Measurements from ENCODE around the gene GJD4.

GJD4 gene

DNA sequence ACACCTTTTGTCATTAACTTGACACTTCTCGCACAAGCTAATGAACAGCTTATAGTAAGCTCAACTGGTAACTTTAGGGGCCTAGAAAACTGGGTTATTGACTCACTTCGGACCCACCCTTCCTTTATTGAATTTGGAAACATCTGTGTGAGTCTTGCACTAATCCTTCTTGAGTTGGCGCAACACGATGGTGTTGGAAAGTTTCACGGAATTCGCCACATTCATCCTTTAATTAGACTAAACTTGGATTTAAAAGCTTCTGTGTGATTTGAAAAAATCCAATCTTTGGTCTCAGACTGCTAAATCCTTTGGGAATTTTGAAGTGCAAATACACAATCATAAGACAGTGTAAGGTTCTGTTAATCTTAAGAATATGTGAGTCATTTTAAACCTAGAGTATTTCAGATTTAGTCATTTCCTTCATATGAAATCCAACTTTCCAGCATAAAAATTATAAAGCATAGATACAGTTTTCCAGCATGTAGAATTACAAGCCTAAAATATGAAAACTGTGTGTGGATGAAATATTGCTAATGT lies 21.9 kb downstream of the GJD4 start:
- DNase-seq (ENCODE audit: low read depth in 2 of 2): no peak

DNA sequence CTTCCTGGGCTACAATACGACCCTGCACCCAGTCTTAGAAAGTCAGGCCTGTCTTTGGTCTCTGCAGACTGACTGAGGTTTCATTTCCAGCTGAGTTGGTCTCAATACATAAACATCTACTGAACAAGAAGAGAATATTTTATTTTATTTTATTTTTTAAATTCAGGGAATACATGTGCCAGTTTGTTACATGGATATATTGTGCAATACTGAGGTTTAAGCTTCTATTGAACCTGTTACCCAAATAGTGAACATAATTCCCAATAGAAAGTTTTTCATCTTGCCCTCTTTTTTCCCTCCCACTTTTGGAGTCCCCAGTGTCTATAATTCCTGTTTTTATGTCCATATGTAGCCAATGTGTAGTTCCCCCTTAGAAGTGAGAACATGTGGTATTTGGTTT lies 26.3 kb downstream of the GJD4 start:
- no peak for DNase-seq (ENCODE audit: low read depth in 2 of 2)

DNA sequence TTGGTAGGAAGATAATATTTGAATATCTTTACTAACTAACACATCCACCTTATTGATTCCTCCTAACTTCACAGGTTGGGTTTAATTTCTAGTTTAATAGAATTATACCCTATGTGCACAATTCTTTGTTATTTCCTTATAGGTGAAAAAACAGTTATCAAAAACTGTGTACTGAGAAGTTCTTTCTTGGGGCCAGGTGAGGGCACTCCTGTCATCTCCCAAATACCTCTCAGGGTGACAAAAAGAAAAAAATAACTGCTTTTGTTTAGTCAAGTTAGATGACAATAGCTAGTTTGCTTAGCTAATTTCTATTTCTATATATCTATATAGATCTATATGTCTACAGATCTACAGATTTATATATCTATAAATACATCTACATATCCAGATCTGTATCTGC lies 26.9 kb downstream of the GJD4 start:
- no peak for DNase-seq (ENCODE audit: low read depth in 2 of 2)

DNA sequence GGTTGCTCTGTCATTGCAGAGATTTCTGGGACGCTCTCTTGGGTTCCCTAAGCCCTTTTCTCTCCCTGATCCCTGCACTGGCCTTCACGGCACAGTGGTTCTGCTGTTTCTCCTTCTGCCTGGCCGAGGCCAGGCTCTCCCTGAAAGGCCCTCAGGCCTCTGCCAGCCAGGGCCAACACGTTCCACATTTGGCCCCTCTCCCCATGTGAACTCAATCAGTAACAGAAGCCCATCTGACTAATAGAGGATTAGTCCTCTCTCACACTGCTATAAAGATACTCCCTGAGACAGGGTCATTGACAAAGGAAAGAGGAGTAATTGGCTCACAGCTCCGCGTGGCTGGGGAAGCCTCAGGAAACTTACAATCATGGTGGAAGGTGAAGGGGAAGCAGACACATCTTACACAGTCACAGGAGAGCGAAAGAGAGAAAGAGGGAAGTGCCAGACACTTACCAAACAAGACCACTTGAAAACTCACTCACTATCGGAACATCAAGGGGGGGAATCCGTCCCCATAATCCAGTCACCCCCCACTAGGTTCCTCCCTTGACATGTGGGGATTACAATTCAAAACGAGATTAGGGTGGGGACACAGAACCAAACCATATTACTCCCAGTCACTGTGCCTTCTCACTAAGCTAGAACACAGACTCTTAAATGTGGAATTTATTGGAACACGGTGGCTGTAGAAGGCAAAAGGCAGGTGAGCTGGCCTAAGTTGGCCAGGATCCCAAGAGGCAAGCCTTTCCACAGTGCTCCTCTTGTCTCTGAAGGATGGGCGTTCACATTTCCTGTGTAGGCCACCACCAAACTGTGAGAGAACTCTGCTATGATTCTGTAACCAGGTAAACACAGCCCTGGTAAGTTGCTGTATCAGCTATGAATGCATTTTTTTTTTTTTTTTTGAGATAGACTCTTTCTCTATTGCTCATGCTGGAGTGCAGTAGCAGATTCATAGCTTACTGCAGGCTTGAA lies 28.2 kb downstream of the GJD4 start:
- no peak for DNase-seq (ENCODE audit: low read depth in 2 of 2)

DNA sequence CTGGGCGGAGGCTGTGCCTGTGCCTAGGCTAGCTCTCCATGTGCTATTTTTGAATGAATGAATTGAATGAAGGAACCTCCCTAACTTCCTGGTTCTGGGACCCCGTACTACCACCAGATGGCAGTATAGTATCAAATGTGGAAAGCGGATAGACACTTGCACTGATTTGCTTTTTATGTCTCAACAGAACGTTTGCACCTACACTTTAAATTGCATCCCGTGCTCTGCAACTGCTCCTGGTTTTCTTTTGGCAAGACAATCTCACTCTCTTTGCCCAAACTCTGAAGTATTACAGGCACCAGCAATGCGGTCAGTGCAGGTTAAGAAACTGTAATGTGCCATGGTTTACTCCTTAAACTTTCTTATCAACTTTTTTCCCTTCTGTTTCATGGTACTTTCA lies 30.4 kb downstream of the GJD4 start:
- no peak for DNase-seq (ENCODE audit: low read depth in 2 of 2)

DNA sequence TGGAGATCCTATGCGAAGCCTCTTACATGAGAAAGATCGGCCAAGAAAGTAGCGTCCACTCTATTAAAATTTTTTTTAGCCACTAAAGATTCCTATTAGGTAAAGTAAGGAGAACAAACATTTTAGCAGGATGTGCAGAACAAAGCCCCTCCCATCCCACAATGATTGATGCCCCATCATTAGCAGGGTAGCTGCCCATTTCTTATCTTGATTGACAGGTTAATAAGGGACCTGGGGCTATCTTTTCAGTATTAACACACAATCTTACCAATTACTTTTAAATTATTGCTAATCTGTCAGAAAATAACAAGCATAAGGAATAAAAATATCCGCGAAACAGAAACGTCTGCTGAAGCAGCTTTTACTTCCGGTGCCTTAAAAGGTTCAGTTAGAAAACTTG lies 31.8 kb downstream of the GJD4 start:
- no peak for DNase-seq (ENCODE audit: low read depth in 2 of 2)

DNA sequence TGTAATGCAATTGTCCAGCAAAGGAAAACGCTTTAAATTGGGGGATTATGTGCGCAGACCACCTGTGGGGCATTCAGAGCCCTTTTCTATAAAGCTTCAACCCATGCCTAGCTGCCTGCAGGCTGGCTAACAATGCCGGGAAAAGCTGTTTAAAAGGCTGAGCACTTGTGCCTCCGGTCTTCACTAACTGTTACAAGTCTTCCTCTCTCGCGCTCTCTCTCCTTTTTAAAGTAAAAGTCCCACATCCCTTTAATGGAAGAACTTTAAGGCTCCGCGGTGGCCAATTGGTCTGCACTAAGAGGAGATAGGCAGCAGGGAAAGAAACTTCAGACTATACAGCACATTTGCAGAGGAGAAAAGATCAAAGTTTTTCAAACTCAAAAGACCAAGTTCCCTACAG lies 32.3 kb downstream of the GJD4 start:
- no peak for DNase-seq (ENCODE audit: low read depth in 2 of 2)

DNA sequence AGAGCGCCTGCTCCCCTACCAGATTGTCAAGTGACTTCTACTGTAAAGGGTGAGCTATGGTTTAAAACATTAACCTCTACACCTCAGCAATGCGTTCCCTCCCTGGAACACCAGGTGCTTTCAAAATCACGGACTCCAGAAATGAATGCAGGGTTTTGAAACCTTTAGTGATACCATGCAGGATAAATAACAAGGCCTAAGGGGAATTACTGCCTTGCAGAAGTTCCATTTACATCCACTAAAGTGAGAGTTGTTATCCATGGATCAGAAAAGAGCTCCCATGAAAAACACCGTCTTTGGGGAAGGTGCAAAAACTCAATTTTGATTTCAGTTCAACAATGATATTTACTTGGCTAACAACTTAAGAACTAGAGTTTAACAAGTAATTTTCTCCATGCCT lies 33.0 kb downstream of the GJD4 start:
- no peak for DNase-seq (ENCODE audit: low read depth in 2 of 2)

DNA sequence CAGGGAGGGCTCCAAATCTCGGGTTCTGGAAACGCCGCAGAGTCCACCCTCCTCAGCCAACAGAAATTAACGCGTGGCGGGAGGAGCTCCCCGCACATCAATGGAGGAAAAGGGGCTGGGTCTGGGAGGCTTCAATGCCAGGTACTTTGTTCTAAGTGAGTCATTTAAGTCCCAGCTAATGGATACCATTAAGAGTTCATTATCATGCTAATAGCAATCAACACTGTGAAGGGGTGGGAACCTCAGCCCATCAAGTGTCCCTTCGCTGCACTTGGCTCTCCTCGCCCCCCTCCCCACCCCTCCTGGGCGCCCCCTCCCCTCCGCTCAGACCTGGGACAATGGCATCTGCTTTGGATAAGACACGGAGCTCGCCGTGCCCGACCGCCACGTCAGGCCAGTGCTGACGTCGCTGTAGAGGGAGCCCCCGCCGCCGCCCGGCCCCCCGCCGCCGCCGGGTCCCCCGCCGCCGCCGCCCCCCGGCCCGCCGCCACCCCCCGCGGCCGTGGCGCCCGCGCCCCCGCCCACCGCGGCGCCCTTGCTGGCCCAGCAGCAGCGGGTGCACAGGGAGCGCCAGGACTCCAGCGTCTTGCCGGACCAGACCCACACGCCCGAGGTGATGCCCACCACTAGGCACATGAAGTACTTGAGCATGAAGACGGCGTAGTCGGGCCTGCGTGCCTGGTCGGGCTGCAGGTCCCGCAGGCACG lies 34.0 kb downstream of the GJD4 start:
- DNase-seq (ENCODE audit: low read depth in 2 of 2): no peak

DNA sequence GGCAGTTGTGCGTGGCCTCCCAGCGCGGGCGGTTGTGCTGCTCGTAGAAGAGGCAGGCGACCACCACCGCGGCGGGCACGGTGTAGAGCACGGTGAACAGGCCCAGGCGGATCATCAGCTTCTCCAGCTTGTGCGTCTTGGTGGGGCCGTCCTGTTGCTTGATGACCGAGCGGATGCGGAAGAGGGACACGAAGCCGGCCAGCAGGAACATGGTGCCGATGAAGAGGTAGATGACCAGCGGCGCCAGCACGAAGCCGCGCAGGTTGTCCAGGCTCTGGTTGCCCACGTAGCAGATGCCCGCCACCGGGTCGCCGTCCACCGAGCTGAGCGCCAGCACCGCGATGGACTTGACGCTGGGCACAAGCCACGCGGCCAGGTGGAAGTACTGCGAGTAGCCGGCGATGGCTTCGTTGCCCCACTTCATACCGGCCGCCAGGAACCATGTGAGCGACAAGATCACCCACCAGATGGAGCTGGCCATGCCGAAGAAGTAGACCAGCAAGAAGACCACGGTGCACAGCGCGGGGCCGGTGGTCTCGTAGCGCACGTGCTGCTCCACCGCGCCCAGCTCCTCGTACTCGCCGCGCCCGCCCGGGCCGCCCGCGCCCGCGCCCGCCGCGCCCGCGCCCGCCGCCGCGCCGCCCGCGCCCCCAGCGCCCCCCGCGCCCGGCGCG lies 34.7 kb downstream of the GJD4 start:
- DNase-seq (ENCODE audit: low read depth in 2 of 2): no peak

DNA sequence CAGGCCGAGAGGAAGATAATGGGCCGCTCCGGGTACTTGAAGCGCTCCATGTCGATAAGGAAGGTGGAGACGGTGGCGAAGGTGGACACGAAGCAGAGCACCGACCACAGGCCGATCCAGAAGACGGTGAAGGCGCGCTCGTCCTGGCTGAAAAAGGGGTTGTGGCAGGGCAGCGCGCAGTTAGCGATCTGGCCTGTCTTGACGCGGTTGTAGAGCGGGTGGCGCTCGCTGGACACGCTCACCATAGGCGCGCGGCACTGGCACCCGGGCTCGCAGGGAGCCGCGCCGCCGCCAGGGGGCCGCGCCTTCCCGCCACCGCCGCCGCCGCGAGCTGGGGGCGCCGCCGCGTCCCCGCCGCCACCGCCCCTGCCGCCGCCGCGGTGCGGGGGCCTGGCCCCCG lies 35.3 kb downstream of the GJD4 start:
- no peak for DNase-seq (ENCODE audit: low read depth in 2 of 2)

DNA sequence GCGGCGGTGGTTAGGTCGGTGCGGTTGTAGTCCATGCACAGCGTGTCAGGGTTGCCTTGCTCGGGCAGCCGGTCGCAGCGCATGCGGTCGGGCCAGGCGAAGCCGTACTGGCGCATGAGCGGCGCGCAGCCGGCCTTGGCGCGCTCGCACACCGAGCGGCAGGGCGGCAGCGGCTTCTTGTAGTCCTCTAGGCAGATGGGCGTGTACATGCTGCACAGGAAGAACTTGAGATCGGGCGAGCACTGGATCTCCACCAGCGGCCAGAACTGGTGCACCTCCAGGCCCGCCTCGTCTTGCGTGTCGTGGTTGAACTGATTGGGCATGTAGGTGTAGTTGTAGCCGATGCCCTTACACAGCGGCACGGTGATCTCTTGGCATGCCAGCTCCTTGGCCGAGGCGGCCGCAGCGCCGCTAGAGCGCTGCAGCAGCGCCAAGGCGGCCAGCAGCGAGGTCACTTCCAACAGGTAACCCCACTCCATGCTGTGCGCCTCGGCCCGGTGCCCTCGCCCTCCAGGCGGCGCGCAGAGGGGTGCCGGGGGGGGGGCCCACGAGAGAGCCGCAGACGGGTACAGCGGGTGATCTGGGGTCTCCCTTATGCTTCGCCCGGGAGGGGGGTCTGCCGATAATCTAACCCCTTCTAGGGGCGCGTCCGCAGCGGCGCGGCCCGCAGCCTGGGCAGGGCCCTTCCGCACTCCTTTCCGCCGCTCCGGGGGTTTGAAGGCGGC lies 36.0 kb downstream of the GJD4 start:
- DNase-seq (ENCODE audit: low read depth in 2 of 2): no peak

DNA sequence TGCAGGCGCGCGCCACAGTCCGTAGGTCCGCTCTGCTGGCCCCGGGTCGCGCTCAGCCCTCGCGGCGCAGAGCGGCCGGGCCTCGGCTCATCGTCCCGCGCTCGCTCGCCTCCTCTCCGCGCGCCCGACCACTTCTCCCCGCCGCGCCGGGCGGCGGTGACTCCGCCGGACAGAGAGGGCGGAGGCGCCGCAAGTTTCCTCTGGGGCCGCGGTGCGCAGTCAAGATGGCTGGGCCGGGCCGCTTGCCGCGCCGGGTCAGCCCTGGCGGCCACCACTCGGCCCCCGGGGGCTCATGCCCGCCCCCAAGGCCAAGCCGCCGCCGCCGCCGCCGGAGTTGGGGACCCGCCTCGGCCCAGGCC lies 36.5 kb downstream of the GJD4 start:
- no peak for DNase-seq (ENCODE audit: low read depth in 2 of 2)

DNA sequence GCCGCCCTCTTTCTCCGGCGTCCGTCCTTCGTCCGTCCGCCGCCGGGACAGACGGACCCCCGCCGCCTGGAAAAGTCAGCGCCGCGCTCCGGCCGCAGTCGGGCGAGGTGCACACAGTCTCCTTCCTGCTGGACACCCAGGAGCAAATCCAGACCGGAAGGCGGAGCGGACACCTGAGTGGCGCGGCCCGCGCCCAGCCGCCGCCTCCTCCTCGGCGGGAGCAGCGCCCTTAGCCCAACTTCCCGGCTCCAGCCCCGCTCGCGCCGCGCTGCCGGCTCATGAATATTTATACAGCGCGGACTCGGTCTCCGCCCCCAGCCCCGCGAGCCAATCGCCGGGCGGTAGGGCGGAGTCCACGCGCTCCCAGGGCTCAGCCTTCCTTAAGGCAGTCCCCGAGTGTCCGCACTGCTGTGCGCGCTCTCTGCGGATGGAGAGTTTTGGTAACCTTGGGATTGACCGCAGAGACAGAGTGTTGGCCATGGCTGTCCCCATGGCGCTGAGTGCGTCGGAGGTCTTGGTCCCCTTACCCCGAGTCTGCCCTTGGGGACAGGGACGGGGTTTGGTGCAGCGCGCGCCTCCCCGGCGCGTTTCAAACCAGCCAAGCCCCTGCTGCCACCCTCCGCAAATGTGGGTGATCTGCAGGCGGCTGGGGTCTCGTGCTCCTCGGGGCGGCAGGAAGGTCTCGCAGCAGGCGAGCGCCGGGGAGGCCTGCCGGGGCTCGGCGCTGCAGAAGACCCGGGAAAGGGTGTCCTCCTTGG lies 37.1 kb downstream of the GJD4 start, which contains the start of gene FZD8:
FZD8 (minus strand) TSS at position 262 of the 758 bp plus-strand sequence. CDS start 867 bp downstream, outside the sequence.
- peak; percentile 26 to 42 for DNase-seq (ENCODE audit: low read depth in 2 of 2)

DNA sequence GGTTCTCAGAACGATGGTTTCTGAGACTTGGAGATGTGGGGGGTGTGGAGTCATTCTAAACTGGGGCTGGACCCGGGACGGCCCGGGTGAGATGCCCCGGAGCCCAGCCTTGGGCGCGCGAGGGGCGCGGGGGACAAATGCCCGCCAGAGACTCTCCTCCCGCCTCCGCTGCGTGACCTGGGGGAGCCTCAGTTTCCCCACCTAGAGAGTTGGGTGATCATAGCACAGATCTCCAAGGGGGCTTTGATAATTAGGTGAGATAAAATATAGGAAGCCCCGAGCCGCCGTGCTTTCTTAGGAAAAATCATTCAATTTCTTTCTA lies 37.6 kb downstream of the GJD4 start:
- no peak for DNase-seq (ENCODE audit: low read depth in 2 of 2)

DNA sequence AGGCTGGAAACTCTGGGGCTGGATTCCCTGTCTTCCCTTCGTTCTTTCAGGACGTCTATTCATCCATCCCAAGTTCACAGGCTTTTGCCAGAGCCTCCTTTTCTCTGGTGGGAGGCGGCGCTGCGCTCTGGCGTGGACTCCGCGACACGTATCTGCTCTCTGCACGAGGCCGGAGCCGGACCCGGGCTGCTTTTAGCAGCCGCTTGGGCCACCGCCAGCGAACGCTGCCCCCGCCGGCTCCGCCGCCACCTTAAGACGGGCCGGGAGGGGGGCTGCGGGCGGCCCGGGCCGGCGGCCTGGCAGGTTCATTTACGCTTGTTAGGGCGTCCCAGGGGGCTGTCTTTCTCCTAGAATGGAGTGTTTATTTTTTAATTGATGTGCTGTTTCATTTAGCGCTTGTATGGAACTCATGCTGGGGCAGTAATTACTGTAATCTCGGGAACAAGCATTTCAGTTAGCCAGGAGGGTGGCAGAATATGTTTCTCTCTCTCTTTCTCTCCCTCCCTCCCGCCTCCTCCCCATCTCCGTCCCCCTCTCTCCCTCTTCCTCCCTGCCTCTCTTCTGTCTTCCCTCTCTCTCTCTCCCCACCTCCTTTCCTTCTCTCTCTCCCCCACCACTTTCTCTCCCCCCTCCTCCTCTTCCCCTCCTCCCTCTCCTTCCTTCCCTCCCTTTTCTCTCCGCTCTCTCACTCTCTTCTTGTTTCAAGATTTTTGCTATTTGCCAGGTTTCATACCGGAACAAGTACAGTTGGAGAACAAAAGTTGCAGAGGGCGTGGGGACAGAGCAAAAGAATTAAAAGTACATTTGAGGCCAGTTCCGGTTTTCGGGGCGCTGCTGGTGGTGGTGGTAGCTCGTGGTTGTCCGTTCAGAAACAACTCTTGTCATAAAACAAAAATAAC lies 38.3 kb downstream of the GJD4 start:
- DNase-seq (ENCODE audit: low read depth in 2 of 2): no peak

DNA sequence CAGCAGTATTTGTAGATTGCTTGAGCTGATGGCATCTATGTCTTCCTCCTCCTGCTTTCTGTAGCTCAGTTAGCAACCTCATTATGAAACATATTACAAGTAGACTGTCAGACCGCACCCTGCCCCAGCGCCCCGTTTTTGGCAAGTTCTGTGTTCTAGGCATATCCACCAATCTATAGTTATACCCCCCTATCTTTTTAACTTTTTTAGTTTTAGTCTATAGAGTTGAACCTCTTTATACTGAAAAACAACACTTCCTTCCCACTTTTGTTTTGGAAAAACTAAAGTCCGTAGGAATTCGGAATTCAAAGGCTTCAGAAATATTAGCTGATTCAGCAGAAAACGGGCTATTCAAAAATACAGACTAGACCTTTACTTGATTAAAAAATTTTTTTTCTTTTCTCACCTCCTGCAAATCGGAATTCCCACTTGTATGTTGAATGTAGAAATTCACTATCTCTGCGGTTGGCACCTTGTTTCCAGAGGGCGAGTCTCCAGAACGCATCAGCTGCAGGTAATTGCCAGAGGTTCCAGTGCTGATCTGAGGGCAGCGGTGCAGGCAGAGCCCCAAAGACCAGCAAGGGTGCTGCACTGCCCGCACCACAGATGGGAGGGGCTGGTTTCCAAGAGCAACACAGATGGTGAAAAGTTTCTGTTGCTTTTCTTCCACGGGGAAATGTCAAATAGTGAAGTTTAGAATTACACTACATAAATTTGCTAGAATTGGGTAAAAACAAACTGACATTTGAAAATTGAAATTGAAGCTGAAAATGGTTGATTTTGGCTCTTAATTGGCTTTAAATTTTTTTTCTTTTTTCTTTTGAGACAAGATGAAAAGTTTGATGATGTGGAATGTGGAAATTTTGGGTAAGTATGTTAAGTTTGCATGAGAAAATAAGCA lies 39.2 kb downstream of the GJD4 start:
- DNase-seq (ENCODE audit: low read depth in 2 of 2): no peak

DNA sequence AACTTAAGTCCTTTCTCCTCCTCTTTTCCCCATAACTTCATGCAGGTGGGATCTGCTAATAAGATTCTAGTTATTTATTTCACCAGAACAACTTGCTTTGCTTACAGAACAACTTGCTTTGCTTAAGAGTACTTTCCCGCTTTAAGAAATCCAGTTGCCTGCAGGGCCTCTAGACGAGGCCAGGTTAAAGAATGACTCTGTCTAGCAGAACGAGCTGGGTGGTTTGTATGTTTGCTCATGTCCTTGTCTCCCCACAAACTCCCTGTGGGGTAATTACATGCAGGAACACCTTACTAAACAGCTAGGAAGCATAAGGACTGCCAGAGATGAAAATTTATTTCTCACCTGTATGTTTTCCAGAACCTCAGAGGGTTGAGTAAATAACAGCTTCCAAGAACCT lies 45.8 kb downstream of the GJD4 start:
- DNase-seq (ENCODE audit: low read depth in 2 of 2): no peak

DNA sequence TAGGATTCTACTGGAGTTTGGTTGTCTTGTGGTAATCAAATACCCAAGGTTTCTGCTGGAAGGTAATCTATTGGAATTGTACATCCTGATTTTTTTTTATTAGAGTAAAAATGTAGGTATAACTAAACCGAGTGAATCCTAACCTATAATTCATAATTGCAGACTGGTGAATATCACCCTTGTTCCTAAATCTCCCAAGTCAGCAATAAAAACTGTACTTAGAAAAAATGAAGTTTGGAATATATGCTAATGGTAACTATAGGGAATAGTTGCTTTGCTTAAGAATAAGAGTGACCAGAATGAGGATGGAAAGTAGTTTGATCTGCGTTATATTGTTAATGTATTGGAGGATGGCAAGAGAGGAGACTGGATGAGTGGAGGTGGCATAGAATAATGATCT lies 47.7 kb downstream of the GJD4 start:
- no peak for DNase-seq (ENCODE audit: low read depth in 2 of 2)
